GM12874 (cell line): ENCODE results near the gene RNF217.

ENCODE experiments used
- CTCF ChIP-seq: IDR thresholded peaks from 2 replicates; pipeline ENCODE4 v1.5.1; 2011; ENCODE audit warnings: low read depth, mild to moderate bottlenecking, control low read depth, low read length, moderate library complexity; ENCODE audit not compliant: insufficient read depth

RNF217 gene

GRCh38 chr6:125057392-125058246 lies 95.4 kb downstream of the RNF217 start:
- TF ChIP-seq CTCF, result no peak

DNA sequence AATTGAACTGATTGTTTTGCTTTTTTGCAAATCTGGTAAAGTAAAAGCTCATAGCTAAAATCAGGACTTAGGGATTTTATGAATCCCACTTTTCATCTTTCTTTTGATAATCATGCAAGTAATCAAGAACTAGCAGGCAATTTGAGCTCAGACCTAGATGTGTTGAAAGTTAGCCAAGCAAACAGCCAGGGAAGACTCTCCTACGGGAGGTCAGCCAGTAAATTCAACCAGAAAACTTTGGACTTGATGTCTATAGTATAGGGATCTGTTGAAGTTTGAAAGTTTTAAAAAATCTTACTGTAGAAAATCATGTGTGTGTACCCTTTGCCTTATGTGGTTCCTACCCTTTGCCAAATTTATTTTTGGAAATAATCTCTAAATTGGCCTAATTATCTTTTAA lies 96.3 kb downstream of the RNF217 start:
- no peak for TF ChIP-seq CTCF

DNA sequence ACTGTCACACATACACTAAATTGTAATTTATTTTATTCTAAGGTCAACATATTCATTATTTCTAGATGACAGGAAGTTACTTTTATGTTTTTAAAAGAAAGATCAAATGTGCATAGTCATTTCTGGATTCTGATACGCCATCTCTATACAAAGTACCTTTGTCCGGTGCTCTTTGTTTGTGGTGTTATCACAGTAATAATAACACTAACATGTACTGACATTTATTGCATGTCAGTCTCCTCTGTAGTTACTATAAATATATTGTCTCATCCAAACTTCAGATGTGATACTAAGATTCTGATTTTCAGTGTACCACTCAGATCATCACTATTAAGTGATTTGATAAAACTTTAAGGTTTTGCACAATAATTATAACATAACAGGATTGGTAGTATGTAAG lies 101.1 kb downstream of the RNF217 start:
- no peak for TF ChIP-seq CTCF

- TF ChIP-seq CTCF, result no peak
These were observed 103.9 kb downstream of the RNF217 start for GRCh38 chr6:125066140-125066539.

- TF ChIP-seq CTCF, result no peak
These were observed 104.7 kb downstream of the RNF217 start for GRCh38 chr6:125066964-125067363.

GRCh38 chr6:125067552-125067951 lies 105.3 kb downstream of the RNF217 start:
- TF ChIP-seq CTCF, result no peak

- no peak for TF ChIP-seq CTCF
These were observed 110.8 kb downstream of the RNF217 start for GRCh38 chr6:125073071-125073470.

- no peak for TF ChIP-seq CTCF
These were observed 111.9 kb downstream of the RNF217 start for GRCh38 chr6:125074120-125074519.
